ENCODE measurements around the gene SPTLC1.
"Not testable (repeated sequence)": the region's sequence is repeated elsewhere in the genome, so short reads cannot be mapped to it uniquely, and the experiment has no call there.

The SPTLC1 gene

GRCh38 chr9:92115071-92115858 is at the start of gene SPTLC1:
Gene SPTLC1, minus strand, starts transcription at chr9:92115413. Its CDS starts 43 bp downstream, at chr9:92115370.
- DNase-seq (ENCODE audit: insufficient read length, low spot score) (peak; percentile 93), FAIRE-seq (peak; percentile 23)

GRCh38 chr9:92164975-92165374 is 49.8 kb upstream of the SPTLC1 start:
- DNase-seq (ENCODE audit: insufficient read length, low spot score) (no peak), FAIRE-seq (no peak)

GRCh38 chr9:92164490-92164889 is 49.3 kb upstream of the SPTLC1 start:
- DNase-seq (ENCODE audit: insufficient read length, low spot score) (no peak), FAIRE-seq (no peak)

GRCh38 chr9:92163276-92163675 is 48.1 kb upstream of the SPTLC1 start:
- DNase-seq (ENCODE audit: insufficient read length, low spot score) (no peak), FAIRE-seq (no peak)

GRCh38 chr9:92160786-92161185 is 45.6 kb upstream of the SPTLC1 start:
- DNase-seq (ENCODE audit: insufficient read length, low spot score), result no peak
- no peak for FAIRE-seq

GRCh38 chr9:92159058-92159457 is 43.8 kb upstream of the SPTLC1 start:
- FAIRE-seq, result no peak
- DNase-seq (ENCODE audit: insufficient read length, low spot score), result no peak

- no peak for DNase-seq (ENCODE audit: insufficient read length, low spot score)
- FAIRE-seq, result no peak
Measured at GRCh38 chr9:92158097-92158601, 42.9 kb upstream of the SPTLC1 start.

- not testable (repeated sequence) for FAIRE-seq; DNase-seq (ENCODE audit: insufficient read length, low spot score)
Measured at GRCh38 chr9:92155736-92156135, 40.5 kb upstream of the SPTLC1 start.

GRCh38 chr9:92155221-92155620 is 40.0 kb upstream of the SPTLC1 start:
- no peak for DNase-seq (ENCODE audit: insufficient read length, low spot score)

GRCh38 chr9:92153466-92154415 is 38.5 kb upstream of the SPTLC1 start:
- FAIRE-seq; DNase-seq (ENCODE audit: insufficient read length, low spot score): not testable (repeated sequence)

More at GRCh38 chr9:92155221-92155620, 40.0 kb upstream of the SPTLC1 start:
- FAIRE-seq, result no peak

- peak; percentile 26 for DNase-seq (ENCODE audit: insufficient read length, low spot score)
- FAIRE-seq, result no peak
Measured at GRCh38 chr9:92151691-92152393, 36.6 kb upstream of the SPTLC1 start.

GRCh38 chr9:92150501-92151470 is 35.6 kb upstream of the SPTLC1 start:
- DNase-seq (ENCODE audit: insufficient read length, low spot score), result not testable (repeated sequence)
- peak; percentile 13 for FAIRE-seq

GRCh38 chr9:92147852-92148180 is 32.6 kb upstream of the SPTLC1 start:
- DNase-seq (ENCODE audit: insufficient read length, low spot score), result no peak

GRCh38 chr9:92147030-92147851 is 32.0 kb upstream of the SPTLC1 start:
- peak; percentile 67 for DNase-seq (ENCODE audit: insufficient read length, low spot score)

More at GRCh38 chr9:92147852-92148180, 32.6 kb upstream of the SPTLC1 start:
- no peak for FAIRE-seq

GRCh38 chr9:92146610-92147009 is 31.4 kb upstream of the SPTLC1 start:
- DNase-seq (ENCODE audit: insufficient read length, low spot score) (no peak), FAIRE-seq (no peak)

More at GRCh38 chr9:92147030-92147851, 32.0 kb upstream of the SPTLC1 start:
- FAIRE-seq, result peak; percentile 4

- not testable (repeated sequence) for FAIRE-seq
Measured at GRCh38 chr9:92145784-92146183, 30.6 kb upstream of the SPTLC1 start.

GRCh38 chr9:92142329-92142728 is 27.1 kb upstream of the SPTLC1 start:
- FAIRE-seq, result no peak
- no peak for DNase-seq (ENCODE audit: insufficient read length, low spot score)

More at GRCh38 chr9:92145784-92146183, 30.6 kb upstream of the SPTLC1 start:
- not testable (repeated sequence) for DNase-seq (ENCODE audit: insufficient read length, low spot score)

All from HTR-8/SVneo (cell line).